Neuronal stem cell (in vitro differentiated cells): Measurements from ENCODE around the gene CFHR2.

Experiments
- DNase-seq: peaks from one replicate; pipeline ENCODE4 v3.0.0-alpha.2; 2013; ENCODE audit warnings: low spot score
- H2AFZ ChIP-seq: one replicate; pipeline ENCODE4 v1.6.1; 2013; ENCODE audit warnings: mild to moderate bottlenecking, low read length, inconsistent platforms
- H2AK5ac ChIP-seq: 2 replicates; pipeline ENCODE4 v1.6.1; 2013; ENCODE audit warnings: low read depth, mild to moderate bottlenecking, inconsistent platforms, low read length, moderate library complexity, mixed read lengths
- H2BK120ac ChIP-seq: 2 replicates; pipeline ENCODE4 v1.6.1; 2013; ENCODE audit warnings: low read depth, mild to moderate bottlenecking, inconsistent platforms, low read length, moderate library complexity, mixed read lengths
- H2BK12ac ChIP-seq: one replicate; pipeline ENCODE4 v1.6.1; 2013; ENCODE audit warnings: low read length, inconsistent platforms
- H2BK15ac ChIP-seq: 2 replicates; pipeline ENCODE4 v1.6.1; 2013; ENCODE audit warnings: mild to moderate bottlenecking, low read length, inconsistent platforms, mixed read lengths
- H2BK5ac ChIP-seq: one replicate; pipeline ENCODE4 v1.6.1; 2013; ENCODE audit warnings: inconsistent platforms, mild to moderate bottlenecking, low read length, moderate library complexity
- H3K14ac ChIP-seq: one replicate; pipeline ENCODE4 v1.6.1; 2013; ENCODE audit warnings: low read length, inconsistent platforms
- H3K18ac ChIP-seq: 2 replicates; pipeline ENCODE4 v1.6.1; 2013; ENCODE audit warnings: low read length, inconsistent platforms
- H3K23ac ChIP-seq: 2 replicates; pipeline ENCODE4 v1.6.1; 2013; ENCODE audit warnings: low read depth, mild to moderate bottlenecking, mixed read lengths, low read length, inconsistent platforms; ENCODE audit not compliant: poor library complexity
- H3K27ac ChIP-seq: replicated peaks from 3 replicates; pipeline ENCODE4 v1.5.1; 2013; ENCODE audit warnings: low read length, inconsistent platforms
- H3K27me3 ChIP-seq, 3 experiments: 2 replicates each; pipeline ENCODE4 v1.6.1; 2013; ENCODE audit warnings: low read length in 3 of 3, mild to moderate bottlenecking in 2 of 3, inconsistent platforms in 1 of 3, low read depth in 1 of 3, mixed read lengths in 1 of 3, moderate library complexity in 1 of 3; ENCODE audit not compliant: control insufficient read depth in 3 of 3, insufficient read depth in 3 of 3
- H3K36me3 ChIP-seq, 2 donors: replicated peaks in 1 of 2; 2 replicates each; pipeline ENCODE4 v1.6.1; 2013; ENCODE audit warnings: low read length in 2 of 2; ENCODE audit not compliant: control insufficient read depth in 2 of 2, insufficient read depth in 2 of 2
- H3K4ac ChIP-seq: 2 replicates; pipeline ENCODE4 v1.6.1; 2013; ENCODE audit warnings: inconsistent platforms, mild to moderate bottlenecking, low read length, moderate library complexity
- H3K4me1 ChIP-seq, 2 donors: 1 replicate in 1 of 2; 2 replicates in 1 of 2; pipeline ENCODE4 v1.6.1; 2013; ENCODE audit warnings: low read length in 2 of 2, low read depth in 1 of 2; ENCODE audit not compliant: control insufficient read depth in 2 of 2, insufficient read depth in 1 of 2
- H3K4me2 ChIP-seq: one replicate; pipeline ENCODE4 v1.6.1; 2013; ENCODE audit warnings: mild to moderate bottlenecking, low read length, inconsistent platforms; ENCODE audit not compliant: insufficient read depth, poor library complexity, severe bottlenecking
- H3K4me3 ChIP-seq, 2 donors: 2 replicates each; pipeline ENCODE4 v1.5.1; 2013; ENCODE audit warnings: low read length in 2 of 2, mild to moderate bottlenecking in 2 of 2, inconsistent platforms in 1 of 2, moderate library complexity in 1 of 2
- H3K79me1 ChIP-seq: one replicate; pipeline ENCODE4 v1.6.1; 2013; ENCODE audit warnings: low read depth, mild to moderate bottlenecking, inconsistent platforms, low read length, moderate library complexity
- H3K9ac ChIP-seq: one replicate; pipeline ENCODE4 v1.6.1; 2013; ENCODE audit warnings: mild to moderate bottlenecking, low read depth, low read length, inconsistent platforms; ENCODE audit not compliant: poor library complexity
- H3K9me3 ChIP-seq, 2 donors: replicated peaks in 1 of 2; 2 replicates each; pipeline versions ENCODE3 to v1.6.1; 2013; ENCODE audit warnings: low read length in 2 of 2, mild to moderate bottlenecking in 2 of 2, inconsistent platforms in 1 of 2, low read depth in 1 of 2, mixed read lengths in 1 of 2, moderate library complexity in 1 of 2; ENCODE audit not compliant: control insufficient read depth in 2 of 2, insufficient read depth in 1 of 2
- H4K8ac ChIP-seq: one replicate; pipeline ENCODE4 v1.6.1; 2013; ENCODE audit warnings: low read depth, mild to moderate bottlenecking, inconsistent platforms, low read length, moderate library complexity
- H4K91ac ChIP-seq: one replicate; pipeline ENCODE4 v1.6.1; 2013; ENCODE audit warnings: low read length, low read depth, mild to moderate bottlenecking, inconsistent platforms; ENCODE audit not compliant: poor library complexity
- WGBS, 2 donors: extraction: QIAGEN DNeasy Blood & Tissue Kit; methylation state at CpG; one replicate each; pipeline ENCODE4 v1.1.7; 2013; ENCODE audit warnings: missing lambda C conversion rate in 2 of 2, mixed read lengths in 1 of 2; ENCODE audit not compliant: insufficient read length in 2 of 2, insufficient replicate concordance in 1 of 2; ENCODE audit errors: extremely low coverage in 2 of 2; 5-methylcytosine and 5-hydroxymethylcytosine counted together

CFHR2 gene

GRCh38 chr1:196993916-196994315, 50.4 kb downstream of the CFHR2 start:
- Histone ChIP-seq H2BK5ac (no peak overlapping the region), H3K18ac (no peak overlapping the region), H3K4me1 (peaks cover 6 to 8% of the 10 kb centered on the region in 2 donors), H3K23ac (no peak overlapping the region), H2BK120ac (no peak overlapping the region), H3K27me3 (no peaks in the 10 kb centered on the region), H3K14ac (no peak overlapping the region), H3K79me1 (no peaks in the 10 kb centered on the region), H3K4ac (no peak overlapping the region), H3K4me3 (no peak overlapping the region), H2AFZ (no peak overlapping the region), H3K9ac (no peak overlapping the region), H2BK15ac (no peak overlapping the region), H3K9me3 (no peaks in the 10 kb centered on the region), H3K36me3 (no peaks in the 10 kb centered on the region), H2AK5ac (no peak overlapping the region), H3K27ac (no peak overlapping the region), H4K91ac (no peak overlapping the region), H2BK12ac (no peak overlapping the region), H4K8ac (no peak overlapping the region), H3K4me2 (no peak overlapping the region)
- WGBS, 2 donors, result no CpG with 5 or more reads among the region's 2 CpGs
- no peak for DNase-seq

GRCh38 chr1:196997423-196997822, 53.9 kb downstream of the CFHR2 start:
- Histone ChIP-seq H3K4me3 (no peak overlapping the region), H2BK12ac (no peak overlapping the region), H3K9me3 (no peaks in the 10 kb centered on the region), H3K18ac (no peak overlapping the region), H3K36me3 (no peaks in the 10 kb centered on the region), H3K4ac (no peak overlapping the region), H3K4me2 (no peak overlapping the region), H2BK15ac (no peak overlapping the region), H3K14ac (no peak overlapping the region), H2BK120ac (no peak overlapping the region), H3K27ac (no peak overlapping the region), H2AFZ (no peak overlapping the region), H2AK5ac (no peak overlapping the region), H4K91ac (no peak overlapping the region), H3K23ac (no peak overlapping the region), H4K8ac (no peak overlapping the region), H3K4me1 (no peaks in the 10 kb centered on the region), H2BK5ac (no peak overlapping the region), H3K9ac (no peak overlapping the region), H3K27me3 (no peaks in the 10 kb centered on the region), H3K79me1 (no peaks in the 10 kb centered on the region)
- no CpG with 5 or more reads among the region's 1 CpG for WGBS, 2 donors
- no peak for DNase-seq

DNA sequence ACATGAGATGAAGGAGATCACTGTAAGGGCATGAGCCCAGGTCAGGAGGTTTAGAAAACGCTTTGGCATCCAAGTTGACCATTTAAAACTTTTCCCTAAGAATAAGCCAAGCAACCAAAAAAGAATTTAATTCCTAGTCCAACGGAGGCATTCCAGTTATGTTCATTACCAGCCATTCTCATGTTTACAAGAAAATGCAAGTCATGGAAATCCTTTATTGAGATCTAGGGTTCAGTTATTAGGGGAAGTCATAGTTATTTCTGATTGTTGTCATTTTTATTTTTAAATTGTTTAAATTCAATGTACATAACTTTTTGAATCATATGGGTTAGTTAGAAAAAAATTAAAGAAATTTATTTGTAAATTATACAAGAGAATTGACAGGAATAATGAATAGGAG, 58.3 kb downstream of the CFHR2 start:
- no peak overlapping the region for H4K91ac ChIP-seq
- H4K8ac ChIP-seq, result no peak overlapping the region
- H3K4me1 ChIP-seq, result no peaks in the 10 kb centered on the region
- H2BK15ac ChIP-seq, result no peak overlapping the region
- H3K4me3 ChIP-seq, result no peak overlapping the region
- no peaks in the 10 kb centered on the region for H3K27me3 ChIP-seq
- no peak overlapping the region for H3K18ac ChIP-seq
- WGBS, 2 donors, result no CpG with 5 or more reads among the region's 2 CpGs
- H2BK120ac ChIP-seq, result no peak overlapping the region
- no peak overlapping the region for H3K9ac ChIP-seq
- no peaks in the 10 kb centered on the region for H3K36me3 ChIP-seq
- no peak overlapping the region for H2AK5ac ChIP-seq
- no peak for DNase-seq
- no peak overlapping the region for H3K4ac ChIP-seq
- no peak overlapping the region for H3K14ac ChIP-seq
- H2AFZ ChIP-seq, result no peak overlapping the region
- H3K27ac ChIP-seq, result no peak overlapping the region
- no peak overlapping the region for H2BK5ac ChIP-seq
- H3K23ac ChIP-seq, result no peak overlapping the region
- H3K79me1 ChIP-seq, result no peaks in the 10 kb centered on the region
- H2BK12ac ChIP-seq, result no peak overlapping the region
- no peak overlapping the region for H3K4me2 ChIP-seq
- H3K9me3 ChIP-seq, result no peaks in the 10 kb centered on the region

- Histone ChIP-seq H3K9ac (no peak overlapping the region), H3K14ac (no peak overlapping the region), H3K9me3 (no peaks in the 10 kb centered on the region), H3K4me1 (no peaks in the 10 kb centered on the region), H2BK5ac (no peak overlapping the region), H3K4ac (no peak overlapping the region), H3K18ac (no peak overlapping the region), H2AFZ (no peak overlapping the region), H3K23ac (no peak overlapping the region), H2BK12ac (no peak overlapping the region), H3K4me3 (no peak overlapping the region), H3K27ac (no peak overlapping the region), H2BK15ac (no peak overlapping the region), H3K79me1 (no peaks in the 10 kb centered on the region), H3K36me3 (no peaks in the 10 kb centered on the region), H2AK5ac (no peak overlapping the region), H4K91ac (no peak overlapping the region), H4K8ac (no peak overlapping the region), H3K4me2 (no peak overlapping the region), H2BK120ac (no peak overlapping the region), H3K27me3 (no peaks in the 10 kb centered on the region)
- DNase-seq, result no peak
- no CpG with 5 or more reads among the region's 2 CpGs for WGBS, 2 donors
These were observed 59.6 kb downstream of the CFHR2 start for GRCh38 chr1:197003132-197003531.
